Measurements from ENCODE around the gene KEAP1. TPM values are rescaled to one million over a fixed set of nuclear protein-coding genes. Genes with fewer than 3 reads are reported as not detected.

Gene KEAP1
- total and polyA plus RNA-seq, 10 of the 15 experiments (the other 5 are each of a cell fraction or from before 2014, with no cell fraction given) = 1.4 to 87.7 (median 48.6) TPM

- H3K27ac ChIP-seq (ENCODE audit: control insufficient read depth, insufficient read depth) = no peak overlapping the region
- POLR2A ChIA-PET = interaction anchor here (0.6 kb wide), 1 partner anchor 73 kb away, joined by 3 read pairs; no protein-coding TSS in a partner anchor
- H3K4me3 ChIP-seq = no peak overlapping the region
- H3K4me2 ChIP-seq (ENCODE audit: control insufficient read depth, insufficient read depth) = no peak overlapping the region
- DNase-seq (ENCODE audit: low read depth, low spot score) (no peak), FAIRE-seq (no peak), ATAC-seq (no peak)
- H3K36me3 ChIP-seq (ENCODE audit: control insufficient read depth in 2 of 2, insufficient read depth in 2 of 2, low read length in 1 of 2) = no peaks in the 10 kb centered on the region
- no peaks in the 10 kb centered on the region for H3K9me3 ChIP-seq (replicated peaks; ENCODE audit: control insufficient read depth, insufficient read depth, low read length)
- no peaks in the 10 kb centered on the region for H3K4me1 ChIP-seq (ENCODE audit: control insufficient read depth, insufficient read depth, low read length)
- no TSS peak for BruUV-seq (replicated peaks)
- no peaks in the 10 kb centered on the region for H4K20me1 ChIP-seq (ENCODE audit: control insufficient read depth, insufficient read depth)
- RAD21 ChIA-PET (ENCODE audit: unreplicated experiment) = no interaction called here
- no peaks in the 10 kb centered on the region for H3K27me3 ChIP-seq (replicated peaks in 1 of 2; ENCODE audit: control insufficient read depth in 2 of 2, insufficient read depth in 2 of 2, low read length in 1 of 2)
- SMC1A ChIA-PET (ENCODE audit: uncharacterized antibody, unreplicated experiment) = interaction anchor here (1.0 kb wide), 1 partner anchor 10 kb away, joined by 4 read pairs; no protein-coding TSS in a partner anchor
- CTCF ChIA-PET = interaction anchor here (0.6 to 1.0 kb wide), 5 partner anchors 15 to 269 kb away, joined by 3 to 5 read pairs (median 3); no protein-coding TSS in a partner anchor
- H3K9ac ChIP-seq (ENCODE audit: control insufficient read depth, insufficient read depth, low read length) = no peak overlapping the region
- no peaks in the 10 kb centered on the region for H3K79me2 ChIP-seq (ENCODE audit: control insufficient read depth, insufficient read depth, low read length)
- in situ Hi-C loops (cut with MboI) (no loop called here), intact Hi-C loops (cut with micrococcal nuclease; ENCODE audit: unreplicated experiment) (no loop called here)
- no peak overlapping the region for H2AFZ ChIP-seq (ENCODE audit: control insufficient read depth, low read depth, low read length)
- 83% methylated on average over 7 of the region's 7 CpGs for WGBS (ENCODE audit: insufficient coverage, insufficient replicate concordance, low lambda C conversion rate, missing lambda C conversion rate)
- TF ChIP-seq PAX5 (IDR thresholded peaks at IDR 0.05; ENCODE audit: borderline replicate concordance, low read depth, low read length) = no peak
- TF ChIP-seq MLLT1 (IDR thresholded peaks at IDR 0.05) = no peak
- no peak for TF ChIP-seq EGR1 (IDR thresholded peaks at IDR 0.05; ENCODE audit: borderline replicate concordance in 1 of 2, low read depth in 2 of 2, low read length in 2 of 2)
- TF ChIP-seq POLR2AphosphoS2 (IDR thresholded peaks at IDR 0.05; ENCODE audit: low read depth, low read length) = no peak
- TF ChIP-seq NFXL1 (IDR thresholded peaks at IDR 0.05; ENCODE audit: borderline replicate concordance) = no peak
- TF ChIP-seq JUNB (IDR thresholded peaks at IDR 0.05) = no peak
- TF ChIP-seq MTA3 (IDR thresholded peaks at IDR 0.05; ENCODE audit: borderline replicate concordance, low read length) = no peak
- TF ChIP-seq BHLHE40 (IDR thresholded peaks at IDR 0.05; ENCODE audit: borderline replicate concordance in 1 of 2, low read depth in 2 of 2, low read length in 1 of 2) = no peak
- no peak for TF ChIP-seq PKNOX1 (IDR thresholded peaks at IDR 0.05)
- TF ChIP-seq PML (IDR thresholded peaks at IDR 0.05; ENCODE audit: low read length) = no peak
- TF ChIP-seq BCLAF1 (IDR thresholded peaks at IDR 0.05) = no peak
- TF ChIP-seq CHD1 (IDR thresholded peaks at IDR 0.05; ENCODE audit: low read depth, low read length) = no peak
- no peak for TF ChIP-seq YBX1 (IDR thresholded peaks at IDR 0.05)
- no peak for TF ChIP-seq ELK1 (IDR thresholded peaks at IDR 0.05; ENCODE audit: low read depth, low read length)
- no peak for TF ChIP-seq FOXM1 (IDR thresholded peaks at IDR 0.05; ENCODE audit: low read depth, low read length)
- TF ChIP-seq TAF1 (IDR thresholded peaks at IDR 0.05; ENCODE audit: borderline replicate concordance, low read depth, low read length) = no peak
- TF ChIP-seq USF1 (IDR thresholded peaks at IDR 0.05; ENCODE audit: borderline replicate concordance, extremely low read length, insufficient read depth, low read depth, low read length) = no peak
- no peak for TF ChIP-seq ATF7 (IDR thresholded peaks at IDR 0.05; ENCODE audit: low read depth)
These were observed 22.5 kb upstream of the KEAP1 start for GRCh38 chr19:10525636-10526035.

Measured in GM12878 (cell line).